ENCODE data around the gene EEF1AKMT3.
"Not testable (repeated sequence)": the region's sequence is repeated elsewhere in the genome, so short reads cannot be mapped to it uniquely, and the experiment has no call there.

EEF1AKMT3 gene

DNA sequence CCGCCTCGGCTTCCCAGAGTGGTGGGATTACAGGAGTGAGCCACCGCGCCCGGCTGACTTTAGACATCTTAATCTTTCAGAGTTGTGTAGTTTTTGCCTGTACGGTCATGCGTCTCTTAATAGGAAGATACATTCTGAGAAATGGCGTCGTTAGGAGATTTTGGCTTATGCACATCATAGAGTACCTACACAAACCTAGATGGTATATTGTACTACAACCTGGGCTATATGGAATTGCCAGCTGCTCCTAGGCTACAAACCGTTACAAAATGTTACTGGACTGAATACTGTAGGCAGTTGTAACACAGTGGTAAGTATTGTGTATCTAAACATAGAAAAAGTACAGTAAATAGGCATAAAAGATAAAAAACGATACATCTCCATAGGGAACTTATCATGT, 11.4 kb downstream of the EEF1AKMT3 start:
- no peak for DNase-seq

GRCh38 chr12:57793920-57794319, 21.5 kb downstream of the EEF1AKMT3 start:
- no peak for DNase-seq

- DNase-seq = no peak
Observed at GRCh38 chr12:57795354-57795753, 22.9 kb downstream of the EEF1AKMT3 start.

DNA sequence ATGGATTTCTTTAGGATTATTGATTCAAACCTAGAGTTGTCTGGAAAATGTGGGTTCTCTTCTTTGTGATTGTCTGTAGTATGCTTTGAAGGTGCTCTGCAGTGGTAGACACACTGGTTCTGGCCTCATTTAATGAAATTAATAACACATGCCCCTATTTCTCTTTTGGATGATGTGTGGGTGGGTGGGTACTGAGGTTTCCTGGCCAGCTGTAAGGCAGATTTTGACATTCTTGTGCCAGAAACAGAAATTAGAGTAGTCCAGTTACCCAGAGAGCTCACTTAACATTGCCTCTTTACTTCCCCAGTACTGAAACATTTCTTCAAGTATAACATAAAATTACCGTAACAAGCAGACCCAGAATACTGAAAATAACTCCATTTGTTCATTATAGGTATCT, 24.6 kb downstream of the EEF1AKMT3 start:
- DNase-seq = no peak

DNA sequence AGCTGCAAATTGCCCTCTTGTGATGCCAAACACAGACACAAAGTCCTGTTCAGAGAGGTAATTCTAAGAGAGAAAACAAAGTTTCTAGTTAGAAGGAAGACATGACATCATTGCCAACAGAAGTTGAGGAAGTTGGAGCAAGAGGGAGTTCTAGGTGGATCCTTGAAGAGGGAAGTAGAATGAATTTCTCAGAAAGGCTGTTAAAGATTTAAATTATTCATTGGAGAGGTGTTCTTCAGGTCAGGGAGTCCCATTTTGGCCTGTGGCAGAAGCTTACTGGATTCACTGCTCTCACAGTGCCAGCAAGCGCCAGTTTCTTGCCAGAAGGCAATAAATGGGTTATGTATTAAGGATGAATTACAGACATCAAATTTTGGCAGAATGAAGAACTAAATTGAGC, 25.5 kb downstream of the EEF1AKMT3 start:
- no peak for DNase-seq

- DNase-seq = no peak
Observed at GRCh38 chr12:57800965-57801364, 28.6 kb downstream of the EEF1AKMT3 start.

DNA sequence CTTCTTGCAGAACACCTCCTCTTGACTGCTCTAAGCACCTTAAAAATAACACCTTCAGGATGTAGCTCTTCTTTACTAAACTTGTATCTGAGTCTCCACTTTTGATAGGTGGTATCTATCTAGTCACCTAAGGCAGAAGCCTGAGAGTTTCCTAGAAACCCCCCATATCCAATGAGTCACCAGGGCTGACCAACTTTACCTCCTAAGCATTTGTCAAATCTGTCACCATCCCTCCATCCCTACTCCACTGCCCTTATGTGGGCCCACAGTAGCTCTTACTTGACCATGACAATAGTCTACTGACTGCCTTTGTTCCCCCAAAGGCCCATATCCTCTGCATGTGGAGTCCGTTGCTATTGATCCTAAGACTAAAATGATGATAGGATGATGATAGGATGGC, 30.2 kb downstream of the EEF1AKMT3 start:
- no peak for DNase-seq

GRCh38 chr12:57803319-57803893, 31.0 kb downstream of the EEF1AKMT3 start:
- peak in 2 of 5 experiments; percentile 13 to 22 for DNase-seq

DNA sequence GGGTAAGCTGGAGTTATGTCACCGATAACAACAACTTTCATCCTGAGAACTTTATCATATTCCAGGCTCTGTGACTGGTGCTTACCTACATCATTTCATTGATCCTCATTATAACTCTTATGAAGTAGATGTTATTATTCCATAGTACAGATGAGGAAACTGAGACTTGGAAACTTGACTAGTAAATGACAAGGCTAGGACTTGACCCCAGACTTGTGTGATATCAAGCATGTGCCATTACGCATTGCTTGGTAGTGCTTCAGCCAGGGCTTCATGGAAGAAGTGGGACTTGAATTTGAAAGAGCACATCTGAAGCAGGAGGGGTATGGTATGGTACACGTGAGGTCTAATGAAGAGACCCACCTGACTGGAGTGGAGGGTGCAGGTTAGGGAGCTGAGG, 34.3 kb downstream of the EEF1AKMT3 start:
- no peak for DNase-seq

- no peak for DNase-seq
Observed at GRCh38 chr12:57807285-57807684, 34.9 kb downstream of the EEF1AKMT3 start.

GRCh38 chr12:57808351-57808750, 35.9 kb downstream of the EEF1AKMT3 start:
- no peak for DNase-seq

- DNase-seq = no peak
Observed at GRCh38 chr12:57809425-57809824, 37.0 kb downstream of the EEF1AKMT3 start.

GRCh38 chr12:57810450-57810849, 38.0 kb downstream of the EEF1AKMT3 start:
- DNase-seq = no peak

- DNase-seq = no peak
Observed at GRCh38 chr12:57811028-57811755, 38.8 kb downstream of the EEF1AKMT3 start.

GRCh38 chr12:57813111-57813970, 40.9 kb downstream of the EEF1AKMT3 start:
- DNase-seq = peak in 1 of 5 experiments; percentile 38

GRCh38 chr12:57813971-57814772, 41.8 kb downstream of the EEF1AKMT3 start:
- DNase-seq = no peak

GRCh38 chr12:57815177-57816000, 43.0 kb downstream of the EEF1AKMT3 start:
- DNase-seq = no peak

DNA sequence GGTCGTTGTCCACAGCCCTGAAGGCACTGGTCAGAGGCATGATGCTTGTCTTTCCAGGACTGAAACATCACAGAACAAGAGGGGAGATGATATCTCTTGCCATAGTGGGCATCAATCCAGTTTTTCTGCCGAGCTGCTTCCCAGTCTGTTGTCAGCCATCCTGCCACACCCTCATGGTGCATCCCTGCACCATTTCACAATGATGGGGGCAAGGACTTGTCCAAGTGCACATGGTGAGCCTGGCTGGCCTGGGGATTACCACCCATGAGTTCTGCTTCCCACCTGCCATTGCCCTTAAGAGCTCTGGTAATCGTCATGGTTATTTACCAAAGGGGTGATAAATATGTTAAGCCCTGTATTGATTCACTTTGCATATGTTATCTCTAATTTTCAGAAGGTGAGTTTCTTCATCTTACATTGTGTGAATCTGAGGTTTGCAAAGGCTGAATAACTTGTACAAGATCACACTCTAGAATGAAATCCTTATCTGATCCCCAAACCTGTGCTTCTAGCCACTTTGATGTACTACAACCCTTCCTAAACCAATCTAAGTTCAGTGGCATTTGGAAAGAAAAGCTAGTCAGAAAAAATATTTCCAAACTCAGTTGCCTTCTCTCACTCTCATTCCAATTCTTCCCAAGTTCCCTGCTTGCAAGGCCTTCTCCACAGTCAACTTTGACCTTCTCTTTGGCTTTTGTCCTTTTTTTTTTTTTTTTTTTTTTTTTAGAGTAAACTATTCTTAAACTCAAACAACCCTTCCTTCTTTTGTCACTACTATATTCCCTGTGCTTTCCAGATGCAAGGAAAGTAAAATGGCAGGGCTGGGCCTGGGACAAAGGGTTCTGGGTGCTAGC, 43.8 kb downstream of the EEF1AKMT3 start:
- DNase-seq = no peak

DNA sequence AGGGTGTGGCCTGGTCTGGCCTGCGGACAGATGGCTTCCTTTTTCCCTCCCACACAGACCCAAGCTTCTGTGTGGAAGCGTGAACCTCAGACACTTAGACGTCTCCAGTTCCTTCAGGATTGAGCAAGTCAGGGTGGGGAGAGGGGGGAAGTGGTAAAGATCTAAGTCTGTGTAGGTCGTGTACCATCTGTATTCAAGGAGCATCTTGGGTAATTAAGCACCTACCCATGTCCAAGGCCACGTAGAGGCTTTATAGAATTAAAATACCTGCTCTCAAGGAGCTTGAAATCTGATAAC, 44.4 kb downstream of the EEF1AKMT3 start:
- no peak for DNase-seq

DNA sequence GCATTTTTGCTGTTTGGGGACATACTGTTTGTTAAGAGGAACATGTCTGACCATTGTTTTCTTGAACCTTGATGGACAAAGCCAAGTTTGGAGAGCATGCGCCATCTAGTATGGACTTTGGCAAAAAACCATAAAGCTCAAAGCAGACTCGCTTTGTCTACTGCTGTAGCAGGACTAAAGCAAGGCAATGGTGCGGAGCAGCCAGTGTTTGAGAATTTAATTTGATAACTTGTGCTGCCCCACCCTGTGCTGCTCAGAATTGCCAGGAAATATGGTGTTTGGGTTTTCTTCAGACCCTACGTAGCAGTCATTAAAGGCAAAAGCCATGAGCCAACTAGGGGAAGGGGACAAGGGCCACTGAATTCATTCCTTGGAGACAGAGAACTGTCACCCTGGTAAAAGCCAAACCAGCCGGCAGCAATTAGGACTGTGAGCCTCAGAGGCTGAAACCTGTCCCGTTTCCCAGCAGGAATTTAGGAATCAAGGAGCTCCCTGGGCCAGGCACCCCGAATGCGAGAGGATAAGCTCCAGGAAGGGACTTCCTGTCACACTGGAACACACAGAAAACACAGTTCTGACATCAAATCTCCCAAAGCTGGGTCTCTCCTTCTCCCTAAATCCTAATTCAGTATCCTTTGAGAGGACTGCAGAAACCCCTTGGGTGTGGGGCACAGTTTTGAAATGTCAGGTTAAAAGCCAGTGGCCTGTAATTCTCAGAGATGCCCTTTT, 45.0 kb downstream of the EEF1AKMT3 start:
- DNase-seq = no peak

DNA sequence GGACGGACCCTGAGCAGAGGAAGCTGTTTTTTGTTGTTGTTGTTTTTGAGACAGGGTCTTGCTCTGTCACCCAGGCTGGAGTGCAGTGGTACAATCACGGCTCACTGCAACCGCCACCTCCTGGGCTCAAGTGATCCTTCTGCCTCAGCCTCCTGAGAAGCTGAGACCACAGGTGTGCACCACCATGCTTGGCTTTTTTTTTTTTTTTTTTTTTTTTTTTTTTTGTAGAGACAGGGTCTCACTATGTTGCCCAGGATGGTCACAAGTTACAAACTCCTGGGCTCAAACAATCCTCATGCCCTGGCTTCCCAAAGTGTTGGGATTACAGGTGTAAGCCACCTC, 45.5 kb downstream of the EEF1AKMT3 start:
- not testable (repeated sequence) for DNase-seq
